Spleen (tissue), 11 donors: Measurements from ENCODE around the gene HDAC4. TPM values are rescaled to one million over a fixed set of nuclear protein-coding genes. Genes with fewer than 3 reads are reported as not detected.

Experiments used
- DNase-seq: peaks from one replicate; pipeline ENCODE4 v3.0.0-alpha.2; 2020
- H3K27ac ChIP-seq, 8 donors: fragments of 200-600 bp; sonication (generic) in 7 of 8; 1 replicate in 4 of 8; 2 replicates in 4 of 8; pipeline versions ENCODE4 v1.5.0 to v1.8.0; 2016 to 2021; ENCODE audit warnings: inconsistent platforms in 4 of 8, mild to moderate bottlenecking in 4 of 8, moderate library complexity in 1 of 8
- H3K27me3 ChIP-seq, 7 donors: fragments of 200-600 bp; sonication (generic) in 6 of 7; replicated peaks in 1 of 7; 1 replicate in 4 of 7; 2 replicates in 3 of 7; pipeline versions ENCODE4 v1.5.0 to v1.8.0; 2016 to 2021; ENCODE audit warnings: inconsistent platforms in 3 of 7, mild to moderate bottlenecking in 1 of 7
- H3K36me3 ChIP-seq, 6 donors: fragments of 200-600 bp; sonication (generic) in 5 of 6; 1 replicate in 4 of 6; 2 replicates in 2 of 6; pipeline versions ENCODE4 v1.5.0 to v1.8.0; 2016 to 2021; ENCODE audit warnings: inconsistent platforms in 2 of 6
- H3K4me1 ChIP-seq, 6 donors: fragments of 200-600 bp; sonication (generic) in 5 of 6; 1 replicate in 3 of 6; 2 replicates in 3 of 6; pipeline versions ENCODE4 v1.5.0 to v1.8.0; 2016 to 2021; ENCODE audit warnings: inconsistent platforms in 3 of 6
- H3K4me3 ChIP-seq, 8 donors: fragments of 200-600 bp; sonication (generic) in 7 of 8; 1 replicate in 4 of 8; 2 replicates in 4 of 8; pipeline versions ENCODE4 v1.5.0 to v1.8.0; 2016 to 2021; ENCODE audit warnings: inconsistent platforms in 4 of 8, mild to moderate bottlenecking in 4 of 8, moderate library complexity in 2 of 8
- H3K9me3 ChIP-seq, 8 donors: fragments of 200-600 bp; sonication (generic) in 7 of 8; 1 replicate in 4 of 8; 2 replicates in 4 of 8; pipeline versions ENCODE4 v1.5.0 to v1.8.0; 2016 to 2021; ENCODE audit warnings: inconsistent platforms in 4 of 8
- CTCF ChIP-seq, 11 experiments: fragments of 200-600 bp in 7 of 11; fragments of 450-650 bp in 4 of 11; sonication (generic) in 4 of 11; IDR thresholded peaks in 8 of 11; conservative IDR thresholded peaks in 3 of 11; 1 replicate in 7 of 11; 2 replicates in 4 of 11; pipeline versions ENCODE4 v1.4.0 to v1.8.0; 2016 to 2021; ENCODE audit warnings: antibody characterized with exemption in 11 of 11, inconsistent platforms in 4 of 11, mild to moderate bottlenecking in 1 of 11
- POLR2A ChIP-seq, 3 donors: fragments of 450-650 bp; IDR thresholded peaks; one replicate each; pipeline ENCODE4 v1.5.1; 2017; ENCODE audit warnings: antibody characterized with exemption in 3 of 3, mild to moderate bottlenecking in 1 of 3
- POLR2AphosphoS5 ChIP-seq, 3 donors: sonication (generic); formaldehyde crosslinking; IDR thresholded peaks; one replicate each; pipeline ENCODE4 v1.5.1; 2017; ENCODE audit warnings: antibody characterized with exemption in 3 of 3
- whole genome bisulfite sequencing, 5 donors: extraction: QIAGEN DNeasy Blood & Tissue Kit in 3 of 5; methylation state at CpG; one replicate each; pipeline versions ENCODE4 v1.1.5 to v1.1.7; 2013 to 2018; 5-methylcytosine and 5-hydroxymethylcytosine counted together
- intact Hi-C: fragments of 100-400 bp; cut with DNase I; formaldehyde crosslinking; loops from one replicate; pipeline ENCODE4 v1.15.0; 2023; ENCODE audit warnings: low total_unique reads
- polyA plus RNA-seq, 3 donors: library from polyadenylated mRNA; stranded (reverse); fragments of 200-250 nt; gene quantifications; one replicate each; pipeline ENCODE4 v1.2.1, GENCODE V29; 2013
- total RNA-seq, 7 donors: library from RNA; depleted of rRNA in 3 of 7; stranded (reverse); fragments of >200 nt in 3 of 7; fragmentation: NEBNext Ultra II Directional in 4 of 7; extraction: Animal tissue kit (Norgen Biotek cat#: 25700) in 4 of 7; gene quantifications; one replicate each; pipeline versions ENCODE4 v1.1.0 to v1.2.1, GENCODE V29; 2016 to 2021
- donor health status: healthy with polysubstance abuse.
- donor health status: DM: no; HTN: no; CAD: no; lungs with moderate emphysema.
- donor health status: DM: no; HTN: no; CAD: no.
- donor health status: Bipolar disorder and iron deficiency.
- donor health status: healthy.
- donor health status: DM: no; HTN: no; CAD: no.
- donor health status: DM: yes; HTN: yes; CAD: no.

The HDAC4 gene
- total and polyA plus RNA-seq, 10 donors, result 3.2 to 122 (median 69.5) TPM

- intact Hi-C loops, result no loop called here
- Histone ChIP-seq H3K4me3 (no peak overlapping the region), H3K36me3 (no peaks in the 10 kb centered on the region), H3K4me1 (peaks cover 0 to 58% (median 22%) of the 10 kb centered on the region in 6 donors), H3K27me3 (peaks cover 0 to 45% (median 6%) of the 10 kb centered on the region in 7 donors), H3K9me3 (peaks cover 0 to 7% (median 1%) of the 10 kb centered on the region in 8 donors), H3K27ac (no peak overlapping the region)
- WGBS, 5 donors, result 84 to 93% (median 86%) methylated on average over 20 to 21 of the region's 21 CpGs
- no peak for TF ChIP-seq CTCF (IDR thresholded peaks at IDR 0.05 in 8 of 11, conservative IDR thresholded peaks at IDR 0.05 in 3 of 11)
- DNase-seq, result no peak
These were observed 38.4 kb upstream of the HDAC4 start for GRCh38 chr2:239438995-239439753.

GRCh38 chr2:239438368-239438767 lies 37.5 kb upstream of the HDAC4 start:
- Histone ChIP-seq H3K4me1 (peaks cover 0 to 54% (median 21%) of the 10 kb centered on the region in 6 donors), H3K4me3 (no peak overlapping the region), H3K9me3 (peaks cover 0 to 15% (median 9%) of the 10 kb centered on the region in 8 donors), H3K36me3 (no peaks in the 10 kb centered on the region), H3K27me3 (peaks cover 0 to 45% (median 6%) of the 10 kb centered on the region in 7 donors), H3K27ac (no peak overlapping the region)
- intact Hi-C loops, result no loop called here
- 77 to 94% (median 81%) methylated on average over 3 of the region's 3 CpGs for WGBS, 5 donors
- no peak for DNase-seq
- no peak for TF ChIP-seq CTCF (IDR thresholded peaks at IDR 0.05 in 8 of 11, conservative IDR thresholded peaks at IDR 0.05 in 3 of 11)
- no peak for TF ChIP-seq POLR2AphosphoS5 (IDR thresholded peaks at IDR 0.05)
- no peak for TF ChIP-seq POLR2A (IDR thresholded peaks at IDR 0.05)

- peaks cover 0 to 49% (median 20%) of the 10 kb centered on the region in 6 donors for H3K4me1 ChIP-seq
- TF ChIP-seq POLR2AphosphoS5 (IDR thresholded peaks at IDR 0.05) (no peak), CTCF (IDR thresholded peaks at IDR 0.05 in 8 of 11, conservative IDR thresholded peaks at IDR 0.05 in 3 of 11) (no peak), POLR2A (IDR thresholded peaks at IDR 0.05) (no peak)
- no peak for DNase-seq
These were observed 36.0 kb upstream of the HDAC4 start for GRCh38 chr2:239436669-239437335.

GRCh38 chr2:239436076-239436475 lies 35.3 kb upstream of the HDAC4 start:
- Histone ChIP-seq H3K9me3 (peaks cover 0 to 22% (median 12%) of the 10 kb centered on the region in 8 donors), H3K4me1 (peaks cover 0 to 42% (median 13%) of the 10 kb centered on the region in 6 donors), H3K36me3 (no peaks in the 10 kb centered on the region), H3K27ac (peak overlapping the region in 3 of 8 donors; percentile 55 to 74 (median 56)), H3K27me3 (peaks cover 0 to 22% (median 5%) of the 10 kb centered on the region in 7 donors), H3K4me3 (no peak overlapping the region)
- no peak for TF ChIP-seq CTCF (IDR thresholded peaks at IDR 0.05 in 8 of 11, conservative IDR thresholded peaks at IDR 0.05 in 3 of 11)
- TF ChIP-seq POLR2AphosphoS5 (IDR thresholded peaks at IDR 0.05), result no peak
- WGBS, 5 donors, result 81 to 85% (median 83%) methylated on average over 5 of the region's 5 CpGs
- intact Hi-C loops, result no loop called here
- no peak for DNase-seq

More at GRCh38 chr2:239436669-239437335, 36.0 kb upstream of the HDAC4 start:
- Histone ChIP-seq H3K27me3 (peaks cover 0 to 29% (median 6%) of the 10 kb centered on the region in 7 donors), H3K9me3 (peaks cover 0 to 22% (median 12%) of the 10 kb centered on the region in 8 donors), H3K4me3 (no peak overlapping the region), H3K27ac (peak overlapping the region in 4 of 8 donors; percentile 47 to 74 (median 56)), H3K36me3 (no peaks in the 10 kb centered on the region)
- WGBS, 5 donors, result 74 to 94% (median 80%) methylated on average over 2 of the region's 2 CpGs
- intact Hi-C loops, result no loop called here
